GM12878 (cell line): Measurements from ENCODE around the gene BCAS3. TPM values are rescaled to one million over a fixed set of nuclear protein-coding genes. Genes with fewer than 3 reads are reported as not detected.
"Not testable (repeated sequence)": the region's sequence is repeated elsewhere in the genome, so short reads cannot be mapped to it uniquely, and the experiment has no call there.

Experiments used
- ATAC-seq: fragments of 200-7000 bp; cut with Tn5 transposase; 3 replicates; pipeline ENCODE4 v1.9.1; 2020; ENCODE audit warnings: mild to moderate bottlenecking, moderate library complexity
- BruUV-seq: library from RNA; stranded (reverse); fragments of 400-500 nt; replicated peaks from 2 replicates; lab custom pipeline; 2021; lab: Mats Ljungman, UMichigan
- CTCF ChIA-PET: fragments of 300-600 bp; sonication (Branson Sonifier 250); formaldehyde crosslinking; extraction: SDS; loops from one replicate; lab custom pipeline; 2021; ENCODE audit warnings: inconsistent platforms; lab: Yijun Ruan, JAX
- POLR2A ChIA-PET: fragments of 350-600 bp; formaldehyde crosslinking; extraction: SDS; loops from one replicate; lab custom pipeline; 2021; ENCODE audit warnings: inconsistent platforms; lab: Charles Lee
- RAD21 ChIA-PET: fragments of 300-600 bp; sonication (Branson Sonifier 250); formaldehyde crosslinking; loops from one replicate; lab custom pipeline; 2023; ENCODE audit warnings: antibody characterized with exemption; ENCODE audit not compliant: unreplicated experiment; lab: Charles Lee
- SMC1A ChIA-PET: fragments of 300-600 bp; sonication (Branson Sonifier 250); formaldehyde crosslinking; loops from one replicate; lab custom pipeline; 2023; ENCODE audit not compliant: unreplicated experiment, uncharacterized antibody; lab: Charles Lee
- DNase-seq: peaks from one replicate; pipeline ENCODE4 v3.0.0-alpha.2; 2011; ENCODE audit warnings: low read depth, low spot score
- FAIRE-seq: peaks from 3 replicates; lab custom pipeline; 2011; peaks lifted over from hg19 to GRCh38; lab: Jason Lieb, UNC
- H2AFZ ChIP-seq: 2 replicates; pipeline ENCODE4 v1.6.0; 2011; ENCODE audit warnings: low read depth, low read length, control low read depth; ENCODE audit not compliant: control insufficient read depth
- H3K27ac ChIP-seq: 2 replicates; pipeline ENCODE4 v1.5.1; 2011; ENCODE audit warnings: control low read depth; ENCODE audit not compliant: control insufficient read depth, insufficient read depth
- H3K27me3 ChIP-seq, 2 experiments: replicated peaks in 1 of 2; 2 replicates each; pipeline versions ENCODE4 v1.6.0 to v1.6.1; 2011; ENCODE audit warnings: low read length in 1 of 2; ENCODE audit not compliant: control insufficient read depth in 2 of 2, insufficient read depth in 2 of 2
- H3K36me3 ChIP-seq, 2 experiments: 2 replicates each; pipeline ENCODE4 v1.5.1; 2011; ENCODE audit warnings: low read length in 1 of 2; ENCODE audit not compliant: control insufficient read depth in 2 of 2, insufficient read depth in 2 of 2
- H3K4me1 ChIP-seq: 2 replicates; pipeline ENCODE4 v1.6.1; 2011; ENCODE audit warnings: mild to moderate bottlenecking, low read length, moderate library complexity, mixed read lengths; ENCODE audit not compliant: control insufficient read depth, insufficient read depth
- H3K4me2 ChIP-seq: 2 replicates; pipeline ENCODE4 v1.6.0; 2011; ENCODE audit warnings: control low read depth; ENCODE audit not compliant: control insufficient read depth, insufficient read depth
- H3K4me3 ChIP-seq: fragments of 200-600 bp; sonication (generic); 2 replicates; pipeline ENCODE4 v1.5.1; 2016
- H3K79me2 ChIP-seq: 2 replicates; pipeline ENCODE4 v1.6.0; 2011; ENCODE audit warnings: low read length; ENCODE audit not compliant: control insufficient read depth, insufficient read depth
- H3K9ac ChIP-seq: 2 replicates; pipeline ENCODE4 v1.8.0; 2011; ENCODE audit warnings: low read length, control low read depth, mixed read lengths; ENCODE audit not compliant: control insufficient read depth, insufficient read depth
- H3K9me3 ChIP-seq: replicated peaks from 3 replicates; pipeline ENCODE4 v1.5.1; 2011; ENCODE audit warnings: mild to moderate bottlenecking, low read length; ENCODE audit not compliant: control insufficient read depth, insufficient read depth
- H4K20me1 ChIP-seq: 2 replicates; pipeline ENCODE4 v1.6.0; 2011; ENCODE audit not compliant: control insufficient read depth, insufficient read depth
- ATF7 ChIP-seq: fragments of 450-650 bp; IDR thresholded peaks from 2 replicates; pipeline ENCODE4 v1.6.1; 2016; ENCODE audit warnings: low read depth, mild to moderate bottlenecking
- CBFB ChIP-seq: IDR thresholded peaks from 2 replicates; pipeline ENCODE4 v1.6.1; 2016; ENCODE audit warnings: antibody characterized with exemption, low read depth
- CEBPZ ChIP-seq: fragments of 150-350 bp; IDR thresholded peaks from 2 replicates; pipeline ENCODE4 v1.6.1; 2016; ENCODE audit warnings: low read depth, low read length
- JUNB ChIP-seq: IDR thresholded peaks from 2 replicates; pipeline ENCODE4 v1.6.1; 2016; ENCODE audit warnings: antibody characterized with exemption, mild to moderate bottlenecking
- SIX5 ChIP-seq: IDR thresholded peaks from 2 replicates; pipeline ENCODE4 v1.6.1; 2011; ENCODE audit warnings: mild to moderate bottlenecking, low read depth, low read length, moderate library complexity; ENCODE audit not compliant: severe bottlenecking
- ZNF384 ChIP-seq: IDR thresholded peaks from 2 replicates; pipeline ENCODE4 v1.6.1; 2012; ENCODE audit warnings: low read depth, mild to moderate bottlenecking, low read length, improper control_type of control experiment, borderline replicate concordance
- WGBS: methylation state at CpG from one replicate; pipeline ENCODE4 v1.1.6; 2016; ENCODE audit warnings: low lambda C conversion rate; ENCODE audit not compliant: insufficient replicate concordance, insufficient coverage; ENCODE audit errors: missing lambda C conversion rate; 5-methylcytosine and 5-hydroxymethylcytosine counted together
- in situ Hi-C: fragments of 300-500 bp; cut with MboI; formaldehyde crosslinking; loops from 9 replicates; pipeline ENCODE4 v1.14.3; 2018; ENCODE audit warnings: mixed read lengths
- intact Hi-C: fragments of 100-400 bp; cut with micrococcal nuclease; formaldehyde crosslinking; loops from one replicate; pipeline ENCODE4 v1.14.2; 2022; ENCODE audit not compliant: unreplicated experiment
- polyA plus RNA-seq, 11 experiments: library from polyadenylated mRNA; depleted of rRNA in 4 of 11; unstranded in 6 of 11; stranded (reverse) in 5 of 11; fragments of >200 nt; fragmentation: Nextera tagmentation in 4 of 11; fragmentation: Illumina TruSeq in 1 of 11; extraction: Ambion mirVana in 4 of 11; extraction: Trizol in 1 of 11; gene quantifications; 1 replicate in 1 of 11; 2 replicates in 10 of 11; pipeline versions ENCODE4 v1.2.1 to v1.2.3, GENCODE V29; 2011 to 2016; ENCODE audit warnings: inconsistent platforms in 2 of 11, missing spikeins in 2 of 11, low read depth in 1 of 11
- total RNA-seq, 4 experiments: library from RNA; depleted of rRNA in 3 of 4; stranded (reverse); fragments of >200 nt in 3 of 4; fragmentation: Illumina TruSeq in 1 of 4; extraction: Trizol in 1 of 4; gene quantifications; 2 replicates each; pipeline versions ENCODE4 v1.2.1 to v1.2.3, GENCODE V29; 2013 to 2021

Gene BCAS3
- total and polyA plus RNA-seq, 10 of the 15 experiments (the other 5 are each of a cell fraction or from before 2014, with no cell fraction given): 2.1 to 11.0 (median 6.6) TPM

DNA sequence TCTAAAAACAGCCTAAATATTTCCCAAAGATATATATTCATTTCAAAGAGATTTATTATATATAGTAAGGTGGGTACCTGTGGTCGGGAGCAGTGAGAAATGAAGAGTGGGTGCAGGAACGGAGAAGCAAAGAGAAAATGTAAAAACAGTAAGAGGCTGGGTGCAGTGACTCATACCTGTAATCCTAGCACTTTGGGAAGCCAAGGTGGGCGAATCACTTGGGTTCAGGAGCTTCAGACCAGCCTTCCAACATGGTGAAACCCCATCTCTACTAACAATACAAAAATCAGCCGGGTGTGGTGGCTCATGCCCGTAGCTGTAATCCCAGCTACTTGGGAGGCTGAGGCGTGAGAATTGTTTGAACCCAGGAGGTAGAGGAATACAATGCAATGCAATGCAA is 257.1 kb downstream of the BCAS3 start:
- no peak overlapping the region for H2AFZ ChIP-seq
- no peaks in the 10 kb centered on the region for H4K20me1 ChIP-seq
- 50% methylated on average over 6 of the region's 6 CpGs for WGBS
- RAD21 ChIA-PET: no interaction called here
- no peaks in the 10 kb centered on the region for H3K4me1 ChIP-seq
- no peak overlapping the region for H3K4me3 ChIP-seq
- no TSS peak for BruUV-seq
- in situ Hi-C loops (no loop called here), intact Hi-C loops (no loop called here)
- no peaks in the 10 kb centered on the region for H3K27me3 ChIP-seq
- H3K9me3 ChIP-seq: no peaks in the 10 kb centered on the region
- DNase-seq: no peak
- ATAC-seq: no peak
- H3K27ac ChIP-seq: no peak overlapping the region
- SMC1A ChIA-PET: no interaction called here
- H3K36me3 ChIP-seq: no peaks in the 10 kb centered on the region
- FAIRE-seq: no peak
- no peaks in the 10 kb centered on the region for H3K79me2 ChIP-seq
- POLR2A ChIA-PET: no interaction called here
- CTCF ChIA-PET: no interaction called here
- H3K4me2 ChIP-seq: no peak overlapping the region
- no peak overlapping the region for H3K9ac ChIP-seq
- TF ChIP-seq CBFB (no peak), JUNB (no peak), ZNF384 (no peak), CEBPZ (no peak), SIX5 (no peak), ATF7 (no peak)

GRCh38 chr17:60935991-60936390 is 258.3 kb downstream of the BCAS3 start:
- H3K4me2 ChIP-seq, H3K36me3 ChIP-seq, H3K9me3 ChIP-seq, H3K27ac ChIP-seq, BruUV-seq, CTCF ChIA-PET, in situ Hi-C loops, H3K4me1 ChIP-seq, RAD21 ChIA-PET, H3K79me2 ChIP-seq, H3K9ac ChIP-seq, SMC1A ChIA-PET, H3K4me3 ChIP-seq, H3K27me3 ChIP-seq, POLR2A ChIA-PET, ATAC-seq, FAIRE-seq, H4K20me1 ChIP-seq, DNase-seq, H2AFZ ChIP-seq, intact Hi-C loops: not testable (repeated sequence)
